Measurements from ENCODE around the gene MB21D2.

Gene MB21D2

DNA sequence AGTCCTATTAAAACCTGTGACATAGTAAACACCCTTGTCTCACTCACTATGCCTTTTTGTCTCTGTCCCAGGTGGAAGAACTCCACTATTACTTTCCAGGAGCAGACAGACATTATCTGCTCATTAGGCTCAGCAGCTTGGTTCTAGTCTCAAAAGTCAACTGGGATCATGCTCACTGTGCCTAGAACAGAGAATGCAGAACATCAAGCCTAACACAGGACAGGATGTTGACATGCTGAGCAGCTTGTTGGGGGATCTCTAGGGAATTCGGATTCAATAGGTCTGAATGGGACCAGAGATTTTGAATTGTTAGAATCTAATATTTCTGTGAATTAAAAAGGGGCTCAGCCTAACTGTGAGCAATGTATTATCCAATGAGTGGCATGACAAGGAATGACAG lies 6.4 kb downstream of the MB21D2 start:
- TF ChIP-seq RAD21 (IDR thresholded peaks at IDR 0.05; ENCODE audit: low read depth) (no peak), CEBPB (IDR thresholded peaks at IDR 0.05) (no peak)
- TF ChIP-seq, protein P1, sequence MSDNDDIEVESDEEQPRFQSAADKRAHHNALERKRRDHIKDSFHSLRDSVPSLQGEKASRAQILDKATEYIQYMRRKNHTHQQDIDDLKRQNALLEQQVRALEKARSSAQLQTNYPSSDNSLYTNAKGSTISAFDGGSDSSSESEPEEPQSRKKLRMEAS (IDR thresholded peaks at IDR 0.05): no peak

GRCh38 chr3:192907784-192908183 lies 9.9 kb downstream of the MB21D2 start:
- TF ChIP-seq CREB1 (IDR thresholded peaks at IDR 0.05; ENCODE audit: low read depth): no peak
- TF ChIP-seq CEBPB (IDR thresholded peaks at IDR 0.05): no peak
- TF ChIP-seq NFIC (IDR thresholded peaks at IDR 0.05): no peak
- TF ChIP-seq RAD21 (IDR thresholded peaks at IDR 0.05; ENCODE audit: low read depth): no peak
- TF ChIP-seq, protein P2, sequence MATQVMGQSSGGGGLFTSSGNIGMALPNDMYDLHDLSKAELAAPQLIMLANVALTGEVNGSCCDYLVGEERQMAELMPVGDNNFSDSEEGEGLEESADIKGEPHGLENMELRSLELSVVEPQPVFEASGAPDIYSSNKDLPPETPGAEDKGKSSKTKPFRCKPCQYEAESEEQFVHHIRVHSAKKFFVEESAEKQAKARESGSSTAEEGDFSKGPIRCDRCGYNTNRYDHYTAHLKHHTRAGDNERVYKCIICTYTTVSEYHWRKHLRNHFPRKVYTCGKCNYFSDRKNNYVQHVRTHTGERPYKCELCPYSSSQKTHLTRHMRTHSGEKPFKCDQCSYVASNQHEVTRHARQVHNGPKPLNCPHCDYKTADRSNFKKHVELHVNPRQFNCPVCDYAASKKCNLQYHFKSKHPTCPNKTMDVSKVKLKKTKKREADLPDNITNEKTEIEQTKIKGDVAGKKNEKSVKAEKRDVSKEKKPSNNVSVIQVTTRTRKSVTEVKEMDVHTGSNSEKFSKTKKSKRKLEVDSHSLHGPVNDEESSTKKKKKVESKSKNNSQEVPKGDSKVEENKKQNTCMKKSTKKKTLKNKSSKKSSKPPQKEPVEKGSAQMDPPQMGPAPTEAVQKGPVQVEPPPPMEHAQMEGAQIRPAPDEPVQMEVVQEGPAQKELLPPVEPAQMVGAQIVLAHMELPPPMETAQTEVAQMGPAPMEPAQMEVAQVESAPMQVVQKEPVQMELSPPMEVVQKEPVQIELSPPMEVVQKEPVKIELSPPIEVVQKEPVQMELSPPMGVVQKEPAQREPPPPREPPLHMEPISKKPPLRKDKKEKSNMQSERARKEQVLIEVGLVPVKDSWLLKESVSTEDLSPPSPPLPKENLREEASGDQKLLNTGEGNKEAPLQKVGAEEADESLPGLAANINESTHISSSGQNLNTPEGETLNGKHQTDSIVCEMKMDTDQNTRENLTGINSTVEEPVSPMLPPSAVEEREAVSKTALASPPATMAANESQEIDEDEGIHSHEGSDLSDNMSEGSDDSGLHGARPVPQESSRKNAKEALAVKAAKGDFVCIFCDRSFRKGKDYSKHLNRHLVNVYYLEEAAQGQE (IDR thresholded peaks at IDR 0.05; ENCODE audit: low read depth): no peak
- no peak for TF ChIP-seq EGR1 (IDR thresholded peaks at IDR 0.05)
- TF ChIP-seq ZBTB7A (IDR thresholded peaks at IDR 0.05; ENCODE audit: low read depth): no peak
- TF ChIP-seq FOXM1 (IDR thresholded peaks at IDR 0.05; ENCODE audit: borderline replicate concordance, low read depth): no peak
- TF ChIP-seq TCF12 (IDR thresholded peaks at IDR 0.05; ENCODE audit: low read depth): no peak
- TF ChIP-seq YY1 (IDR thresholded peaks at IDR 0.05; ENCODE audit: low read depth): no peak
- TF ChIP-seq, protein P1 (IDR thresholded peaks at IDR 0.05): no peak
- TF ChIP-seq USF1 (IDR thresholded peaks at IDR 0.05): no peak
- TF ChIP-seq EP300 (IDR thresholded peaks at IDR 0.05; ENCODE audit: borderline replicate concordance): no peak
- TF ChIP-seq TEAD4 (IDR thresholded peaks at IDR 0.05): no peak
- TF ChIP-seq TAF1 (IDR thresholded peaks at IDR 0.05; ENCODE audit: low read depth): no peak

- TF ChIP-seq TAF1 (IDR thresholded peaks at IDR 0.05; ENCODE audit: low read depth): no peak
- TF ChIP-seq RAD21 (IDR thresholded peaks at IDR 0.05; ENCODE audit: low read depth): no peak
- TF ChIP-seq CEBPB (IDR thresholded peaks at IDR 0.05): no peak
- TF ChIP-seq, protein P1 (IDR thresholded peaks at IDR 0.05): no peak
- TF ChIP-seq FOXM1 (IDR thresholded peaks at IDR 0.05; ENCODE audit: borderline replicate concordance, low read depth): no peak
- no peak for TF ChIP-seq CREB1 (IDR thresholded peaks at IDR 0.05; ENCODE audit: low read depth)
- TF ChIP-seq EGR1 (IDR thresholded peaks at IDR 0.05): no peak
- TF ChIP-seq ZBTB7A (IDR thresholded peaks at IDR 0.05; ENCODE audit: low read depth): no peak
- TF ChIP-seq TEAD4 (IDR thresholded peaks at IDR 0.05): no peak
- TF ChIP-seq, protein P2 (IDR thresholded peaks at IDR 0.05; ENCODE audit: low read depth): no peak
- TF ChIP-seq EP300 (IDR thresholded peaks at IDR 0.05; ENCODE audit: borderline replicate concordance): no peak
- TF ChIP-seq TCF12 (IDR thresholded peaks at IDR 0.05; ENCODE audit: low read depth): no peak
- TF ChIP-seq USF1 (IDR thresholded peaks at IDR 0.05): no peak
- TF ChIP-seq NFIC (IDR thresholded peaks at IDR 0.05): no peak
These were observed 10.7 kb downstream of the MB21D2 start for GRCh38 chr3:192906940-192907339.

DNA sequence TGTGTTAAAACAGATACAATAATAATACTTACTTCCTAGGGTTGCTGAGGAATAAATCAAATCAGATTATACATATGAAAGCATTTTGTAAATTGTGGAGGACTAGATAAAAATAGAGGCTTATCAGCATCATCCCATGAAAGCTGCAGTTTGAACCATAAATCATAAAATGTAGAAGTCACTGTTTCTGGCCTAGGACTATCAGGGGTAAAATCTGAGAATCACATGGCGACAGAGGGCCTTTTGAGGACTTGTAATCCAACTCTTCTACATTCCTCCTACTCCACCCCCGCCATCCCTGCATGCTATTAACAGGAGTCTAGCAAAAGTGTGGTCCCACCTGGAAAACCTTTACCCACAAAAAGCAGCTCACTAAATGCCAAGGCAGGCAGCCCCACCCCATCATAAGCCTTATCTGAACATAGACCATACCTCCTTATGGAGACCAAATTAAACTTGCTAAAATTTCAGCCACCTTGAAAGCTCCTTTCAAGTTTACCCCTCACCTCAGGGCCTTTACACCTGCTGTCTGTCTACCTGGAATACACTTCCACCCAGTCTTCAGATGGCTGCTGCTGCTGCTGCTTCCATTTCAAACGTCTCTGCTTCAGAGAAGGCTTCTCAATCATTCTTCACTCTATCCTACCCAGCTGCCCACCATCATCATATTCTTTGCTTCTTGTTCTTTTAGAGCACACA lies 11.5 kb downstream of the MB21D2 start:
- TF ChIP-seq USF1 (IDR thresholded peaks at IDR 0.05): no peak
- no peak for TF ChIP-seq EGR1 (IDR thresholded peaks at IDR 0.05)
- no peak for TF ChIP-seq FOXM1 (IDR thresholded peaks at IDR 0.05; ENCODE audit: borderline replicate concordance, low read depth)
- no peak for TF ChIP-seq TAF1 (IDR thresholded peaks at IDR 0.05; ENCODE audit: low read depth)
- no peak for TF ChIP-seq CEBPB (IDR thresholded peaks at IDR 0.05)
- TF ChIP-seq RAD21 (IDR thresholded peaks at IDR 0.05; ENCODE audit: low read depth): no peak
- no peak for TF ChIP-seq ZBTB7A (IDR thresholded peaks at IDR 0.05; ENCODE audit: low read depth)
- TF ChIP-seq NFIC (IDR thresholded peaks at IDR 0.05): no peak
- TF ChIP-seq TEAD4 (IDR thresholded peaks at IDR 0.05): no peak
- no peak for TF ChIP-seq YY1 (IDR thresholded peaks at IDR 0.05; ENCODE audit: low read depth)
- no peak for TF ChIP-seq EP300 (IDR thresholded peaks at IDR 0.05; ENCODE audit: borderline replicate concordance)
- no peak for TF ChIP-seq TCF12 (IDR thresholded peaks at IDR 0.05; ENCODE audit: low read depth)
- TF ChIP-seq CREB1 (IDR thresholded peaks at IDR 0.05; ENCODE audit: low read depth): no peak
- TF ChIP-seq, protein P1 (IDR thresholded peaks at IDR 0.05): no peak
